ENCODE results near the gene ENKUR.

ENKUR gene, protein sequence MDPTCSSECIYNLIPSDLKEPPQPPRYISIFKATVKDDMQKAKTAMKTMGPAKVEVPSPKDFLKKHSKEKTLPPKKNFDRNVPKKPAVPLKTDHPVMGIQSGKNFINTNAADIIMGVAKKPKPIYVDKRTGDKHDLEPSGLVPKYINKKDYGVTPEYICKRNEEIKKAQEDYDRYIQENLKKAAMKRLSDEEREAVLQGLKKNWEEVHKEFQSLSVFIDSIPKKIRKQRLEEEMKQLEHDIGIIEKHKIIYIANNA

DNA sequence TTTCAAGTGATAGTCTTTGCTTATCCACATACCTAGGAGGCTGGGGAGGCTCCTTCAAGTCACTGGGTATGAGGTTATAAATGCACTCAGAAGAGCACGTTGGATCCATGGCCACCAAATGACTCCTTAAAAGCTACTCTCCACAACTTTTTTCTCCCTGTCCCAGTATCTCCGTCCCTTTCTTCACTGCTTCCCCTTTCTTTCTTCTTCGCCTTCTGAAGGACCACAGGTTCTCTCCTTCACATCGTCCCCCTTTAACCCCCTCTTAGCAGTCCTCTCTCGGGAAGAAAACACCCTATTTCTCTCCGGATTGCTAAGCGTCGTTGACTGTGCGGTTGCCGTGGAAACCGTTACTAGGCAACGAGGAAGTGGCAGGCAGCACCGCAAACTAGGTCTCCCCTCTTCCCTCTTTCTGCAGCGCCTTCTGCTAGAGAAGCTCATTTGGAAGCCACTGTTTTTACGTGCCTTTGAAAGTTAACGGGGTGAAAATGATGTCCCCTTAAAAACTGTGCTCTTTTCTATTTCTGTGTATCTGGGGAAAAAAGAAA is at the start of gene ENKUR:
Gene ENKUR, minus strand, starts transcription at position 331 of the 548 bp plus-strand sequence. Its CDS starts 222 bp downstream, at position 109.
- in situ Hi-C loops (cut with HindIII; ENCODE audit: low sequenced_read_pairs), result no loop called here

- in situ Hi-C loops (cut with HindIII; ENCODE audit: low sequenced_read_pairs), result no loop called here
Measured at GRCh38 chr10:25064401-25064800, 48.4 kb upstream of the ENKUR start.

DNA sequence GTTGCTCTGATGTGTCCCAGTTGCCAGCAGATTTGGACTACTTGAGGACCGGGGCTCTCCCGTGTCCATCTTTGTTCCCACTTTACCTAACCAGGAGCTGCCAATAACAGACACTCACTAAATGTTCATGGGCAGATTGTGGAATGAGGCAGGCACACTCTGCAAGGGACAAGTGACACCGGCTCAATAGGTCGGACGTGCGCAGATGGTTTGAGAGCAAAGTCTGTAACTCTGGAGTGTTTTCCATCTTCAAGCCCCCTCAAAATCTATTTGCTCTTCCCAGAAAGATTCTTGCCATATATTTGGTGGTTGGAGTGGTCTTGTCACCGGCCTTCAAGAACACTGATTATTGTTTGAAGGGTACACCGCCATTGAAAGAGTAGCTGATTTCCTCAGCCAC is 47.7 kb upstream of the ENKUR start:
- in situ Hi-C loops (cut with HindIII; ENCODE audit: low sequenced_read_pairs), result no loop called here

- in situ Hi-C loops (cut with HindIII; ENCODE audit: low sequenced_read_pairs), result no loop called here
Measured at GRCh38 chr10:25063157-25063556, 47.2 kb upstream of the ENKUR start.

DNA sequence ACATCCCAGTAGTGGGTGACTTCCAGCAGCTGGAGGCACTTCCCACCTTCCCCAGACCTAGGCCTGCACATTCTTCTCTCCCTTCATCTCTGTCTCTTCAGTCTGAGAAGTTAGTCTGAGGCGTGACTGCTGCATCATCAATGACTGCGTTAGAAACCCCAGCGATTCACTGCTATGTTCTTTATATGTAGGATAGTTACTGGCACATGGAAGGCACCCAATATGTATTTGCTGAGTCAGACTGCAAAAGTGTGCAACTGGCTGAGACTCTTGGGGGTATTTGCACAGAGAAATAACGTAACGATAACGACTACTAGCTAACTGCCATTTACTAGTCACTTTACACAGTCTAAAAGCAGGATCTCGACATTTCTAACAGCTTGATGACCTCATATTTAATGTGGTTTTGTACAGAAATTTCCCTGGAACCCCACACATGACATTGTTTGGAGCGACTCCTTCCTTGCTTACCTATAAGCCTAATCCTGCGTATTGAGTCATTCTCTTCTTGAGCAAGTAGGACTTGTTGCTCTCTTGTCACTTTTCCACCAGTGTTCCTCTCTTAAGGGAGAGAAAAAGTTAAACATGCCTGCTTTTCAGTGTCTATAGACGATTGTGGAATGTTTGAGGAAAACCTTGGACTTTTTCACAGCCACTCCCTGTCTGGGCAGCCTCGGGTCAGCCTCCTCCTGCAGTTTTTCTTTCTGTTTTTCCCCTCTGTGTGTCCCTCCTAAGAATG is 45.9 kb upstream of the ENKUR start:
- in situ Hi-C loops (cut with HindIII; ENCODE audit: low sequenced_read_pairs), result no loop called here

GRCh38 chr10:25061125-25061524 is 45.2 kb upstream of the ENKUR start:
- in situ Hi-C loops (cut with HindIII; ENCODE audit: low sequenced_read_pairs), result no loop called here

DNA sequence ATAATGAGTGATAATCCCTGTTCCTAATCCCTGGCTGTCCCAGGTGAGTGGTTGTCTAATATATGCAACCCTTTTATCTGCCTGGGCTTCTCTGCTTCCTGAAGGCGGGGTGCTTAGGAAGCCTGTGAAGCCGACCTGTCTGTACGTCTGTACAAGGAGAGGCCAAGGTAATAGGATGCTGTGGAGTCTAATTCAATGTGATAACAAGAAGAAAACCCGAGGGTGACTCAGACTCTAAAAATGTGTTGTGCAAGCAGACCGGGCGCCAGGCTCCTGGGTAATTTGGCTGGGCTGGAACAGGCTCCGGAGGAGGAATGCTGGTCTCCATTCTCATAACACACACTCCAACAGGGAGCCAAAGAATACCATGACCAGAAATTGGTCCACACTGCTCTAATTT is 44.0 kb upstream of the ENKUR start:
- in situ Hi-C loops (cut with HindIII; ENCODE audit: low sequenced_read_pairs), result no loop called here

DNA sequence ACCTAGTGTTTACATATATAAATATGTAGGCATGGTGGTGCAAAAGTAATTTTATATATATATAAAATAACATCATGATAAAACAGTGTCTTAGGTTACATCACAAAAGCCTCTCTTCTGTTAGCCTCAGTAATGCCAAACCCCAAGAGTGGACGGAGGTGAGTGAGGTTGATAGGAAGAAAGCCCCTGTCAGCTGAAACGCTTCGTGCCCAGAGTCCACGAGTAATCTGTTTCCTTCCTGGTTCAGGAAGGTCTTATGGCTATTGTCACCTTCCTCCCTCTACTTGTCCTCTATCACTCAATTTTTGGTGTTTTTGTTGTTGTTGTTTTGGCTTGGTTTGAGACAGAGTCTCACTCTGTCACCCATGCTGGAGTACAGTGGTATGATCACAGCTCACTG is 41.9 kb upstream of the ENKUR start:
- in situ Hi-C loops (cut with HindIII; ENCODE audit: low sequenced_read_pairs), result no loop called here

GRCh38 chr10:25056726-25057125 is 40.8 kb upstream of the ENKUR start:
- in situ Hi-C loops (cut with HindIII; ENCODE audit: low sequenced_read_pairs), result no loop called here

- in situ Hi-C loops (cut with HindIII; ENCODE audit: low sequenced_read_pairs), result no loop called here
Measured at GRCh38 chr10:25052012-25052411, 36.1 kb upstream of the ENKUR start.

GRCh38 chr10:25050402-25050801 is 34.4 kb upstream of the ENKUR start:
- in situ Hi-C loops (cut with HindIII; ENCODE audit: low sequenced_read_pairs), result no loop called here

GRCh38 chr10:25049966-25050365 is 34.0 kb upstream of the ENKUR start:
- in situ Hi-C loops (cut with HindIII; ENCODE audit: low sequenced_read_pairs), result no loop called here

DNA sequence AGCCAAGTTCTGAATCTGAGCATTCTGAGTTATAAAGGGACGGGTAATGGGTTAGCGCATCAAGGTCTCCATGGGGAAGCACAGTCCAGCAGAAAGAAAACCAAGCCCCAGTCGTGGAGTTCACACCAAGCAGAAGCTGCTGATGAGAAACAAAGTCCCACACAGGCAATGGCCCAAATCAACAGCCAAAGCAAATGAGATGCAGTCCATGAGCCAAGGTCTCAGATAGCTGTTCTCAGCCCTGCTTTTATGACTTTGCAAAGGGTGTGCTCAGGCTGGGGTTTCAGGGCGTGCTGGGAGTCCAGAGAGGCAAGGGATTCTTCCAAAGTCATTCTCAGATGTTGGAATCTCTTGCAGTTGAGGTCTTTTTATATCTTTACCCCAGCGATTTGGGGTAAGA is 32.5 kb upstream of the ENKUR start:
- in situ Hi-C loops (cut with HindIII; ENCODE audit: low sequenced_read_pairs), result no loop called here

DNA sequence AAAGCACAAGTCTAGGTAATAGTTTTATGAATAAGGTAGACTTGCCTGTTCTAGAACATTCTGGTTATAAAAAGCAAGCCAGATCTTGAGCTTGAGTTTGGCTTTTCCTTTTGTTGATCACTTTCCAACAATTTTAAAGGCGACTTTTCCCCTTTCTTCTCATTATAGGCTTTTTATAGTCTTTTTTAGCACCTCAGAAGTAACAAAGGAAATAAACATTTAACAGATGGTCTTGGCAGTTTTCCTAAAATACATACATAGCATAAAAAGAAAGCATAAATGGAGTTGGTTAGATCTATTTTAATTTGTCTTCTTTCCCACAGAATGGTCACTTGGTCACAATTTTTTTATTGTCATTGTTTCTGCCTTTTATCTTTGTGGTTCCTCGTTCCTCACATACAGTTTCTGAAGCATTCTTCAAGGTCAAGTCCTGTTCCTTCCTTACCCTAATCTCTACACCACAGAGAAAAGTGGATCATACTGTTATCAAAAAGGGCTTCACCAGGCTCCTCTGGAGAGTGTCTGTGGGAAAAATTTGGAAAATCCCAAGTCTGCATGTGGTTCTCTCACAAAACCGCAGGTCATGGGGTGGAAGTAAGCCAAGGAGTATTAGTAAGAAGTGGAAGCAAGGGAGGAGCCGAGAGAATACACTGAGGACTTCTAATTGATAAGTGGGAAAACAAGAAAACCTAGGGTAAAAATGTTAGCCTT is 31.8 kb upstream of the ENKUR start:
- in situ Hi-C loops (cut with HindIII; ENCODE audit: low sequenced_read_pairs), result no loop called here

DNA sequence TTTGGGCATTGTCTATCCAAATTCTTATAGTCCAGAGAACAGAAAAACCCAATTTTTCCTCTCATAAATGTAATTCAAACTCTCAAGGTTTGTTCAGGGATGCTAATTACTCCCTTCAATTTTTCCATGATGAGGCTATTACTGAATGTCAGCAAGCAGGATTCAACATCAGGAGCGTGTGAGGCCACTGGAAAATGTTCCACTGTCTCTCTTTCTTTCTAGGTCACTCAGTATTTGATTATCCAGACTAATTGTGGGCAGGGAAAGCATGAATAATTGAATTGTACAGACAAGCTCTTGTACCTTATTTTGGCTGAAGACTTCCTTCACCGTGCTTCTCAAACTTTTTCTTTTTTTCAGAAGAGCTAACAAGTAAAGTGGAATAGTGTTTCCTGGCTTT is 31.1 kb upstream of the ENKUR start:
- in situ Hi-C loops (cut with HindIII; ENCODE audit: low sequenced_read_pairs), result no loop called here

- in situ Hi-C loops (cut with HindIII; ENCODE audit: low sequenced_read_pairs), result no loop called here
Measured at GRCh38 chr10:25046641-25047040, 30.7 kb upstream of the ENKUR start.

DNA sequence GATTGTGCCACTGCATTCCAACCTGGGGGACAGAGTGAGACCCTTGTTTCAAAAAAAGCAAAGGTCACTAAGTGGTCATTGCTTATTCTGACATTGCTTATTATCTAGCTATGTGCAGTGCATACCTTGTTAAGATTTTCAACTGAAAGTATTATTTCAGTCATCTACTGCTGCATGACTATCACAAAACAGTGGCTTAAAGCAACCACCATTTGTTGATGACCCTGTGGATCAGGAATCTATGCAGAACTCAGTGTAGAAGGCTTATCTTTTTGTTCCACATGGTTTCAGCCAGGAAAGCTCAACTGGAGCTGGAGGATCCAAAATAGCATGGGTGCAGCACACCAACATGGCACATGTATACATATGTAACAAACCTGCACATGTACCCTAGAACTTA is 23.6 kb upstream of the ENKUR start:
- in situ Hi-C loops (cut with HindIII; ENCODE audit: low sequenced_read_pairs), result no loop called here

DNA sequence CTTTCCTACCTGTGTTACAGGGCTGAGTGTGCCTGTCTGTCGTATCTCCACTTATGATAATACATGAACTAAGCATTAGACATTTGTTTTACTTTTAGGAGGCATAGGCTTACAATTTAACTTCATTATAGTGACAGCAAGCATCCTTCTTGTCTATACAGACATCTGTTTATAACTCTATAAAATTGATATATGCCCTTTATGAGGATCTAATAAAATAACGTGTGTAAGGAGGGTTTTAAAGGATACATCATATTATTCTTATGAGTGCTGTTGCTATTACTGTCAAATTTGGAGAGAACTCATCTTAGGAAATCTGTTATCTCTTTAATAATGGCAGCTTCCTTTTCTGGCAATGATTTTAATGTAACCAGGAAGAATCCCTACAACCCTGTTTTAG is 22.4 kb upstream of the ENKUR start:
- in situ Hi-C loops (cut with HindIII; ENCODE audit: low sequenced_read_pairs), result no loop called here

DNA sequence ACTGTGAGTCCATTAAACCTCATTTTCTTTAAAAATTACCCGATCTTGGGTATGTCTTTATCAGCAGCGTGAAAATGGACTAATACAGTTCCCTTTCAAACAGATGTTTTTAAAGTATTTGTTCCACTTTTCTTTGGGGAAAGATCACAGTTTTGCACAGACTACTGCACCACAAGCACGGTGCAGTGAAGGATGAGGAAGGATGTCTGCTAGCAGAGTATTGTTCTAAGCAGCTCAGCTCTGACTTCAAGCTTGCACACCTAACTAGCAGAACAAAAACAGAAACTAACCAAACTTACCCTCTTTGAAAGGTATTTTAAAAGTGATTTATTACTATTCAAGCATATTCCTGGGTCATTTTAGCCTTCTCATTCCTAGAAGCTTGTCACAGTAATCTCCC is 20.4 kb upstream of the ENKUR start:
- in situ Hi-C loops (cut with HindIII; ENCODE audit: low sequenced_read_pairs), result no loop called here

- in situ Hi-C loops (cut with HindIII; ENCODE audit: low sequenced_read_pairs), result no loop called here
Measured at GRCh38 chr10:25029519-25029918, 13.6 kb upstream of the ENKUR start.

GRCh38 chr10:25028711-25029110 is 12.8 kb upstream of the ENKUR start:
- in situ Hi-C loops (cut with HindIII; ENCODE audit: low sequenced_read_pairs), result no loop called here

GRCh38 chr10:25026463-25026862 is 10.5 kb upstream of the ENKUR start:
- in situ Hi-C loops (cut with HindIII; ENCODE audit: low sequenced_read_pairs), result no loop called here

Data from DLD1 (cell line).